IPS DF 19.7 (cell line): ENCODE data around the gene SYTL3.
"Not testable (repeated sequence)": the region's sequence is repeated elsewhere in the genome, so short reads cannot be mapped to it uniquely, and the experiment has no call there.

Experiments used
- DNase-seq: peaks from one replicate; pipeline ENCODE4 v3.0.0-alpha.2; 2013; ENCODE audit warnings: low read depth, low spot score

Gene SYTL3, protein sequence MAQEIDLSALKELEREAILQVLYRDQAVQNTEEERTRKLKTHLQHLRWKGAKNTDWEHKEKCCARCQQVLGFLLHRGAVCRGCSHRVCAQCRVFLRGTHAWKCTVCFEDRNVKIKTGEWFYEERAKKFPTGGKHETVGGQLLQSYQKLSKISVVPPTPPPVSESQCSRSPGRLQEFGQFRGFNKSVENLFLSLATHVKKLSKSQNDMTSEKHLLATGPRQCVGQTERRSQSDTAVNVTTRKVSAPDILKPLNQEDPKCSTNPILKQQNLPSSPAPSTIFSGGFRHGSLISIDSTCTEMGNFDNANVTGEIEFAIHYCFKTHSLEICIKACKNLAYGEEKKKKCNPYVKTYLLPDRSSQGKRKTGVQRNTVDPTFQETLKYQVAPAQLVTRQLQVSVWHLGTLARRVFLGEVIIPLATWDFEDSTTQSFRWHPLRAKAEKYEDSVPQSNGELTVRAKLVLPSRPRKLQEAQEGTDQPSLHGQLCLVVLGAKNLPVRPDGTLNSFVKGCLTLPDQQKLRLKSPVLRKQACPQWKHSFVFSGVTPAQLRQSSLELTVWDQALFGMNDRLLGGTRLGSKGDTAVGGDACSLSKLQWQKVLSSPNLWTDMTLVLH

GRCh38 chr6:158649289-158650143, at the start of gene SYTL3:
Gene SYTL3, plus strand, starts transcription at chr6:158650054. Its CDS starts 13,215 bp downstream, at chr6:158663269.
- no peak for DNase-seq

GRCh38 chr6:158603261-158604047, 46.4 kb upstream of the SYTL3 start:
- no peak for DNase-seq

GRCh38 chr6:158604048-158604406, 45.8 kb upstream of the SYTL3 start:
- no peak for DNase-seq

GRCh38 chr6:158605266-158605878, 44.5 kb upstream of the SYTL3 start:
- peak; percentile 72 for DNase-seq

GRCh38 chr6:158606011-158606410, 43.8 kb upstream of the SYTL3 start:
- DNase-seq: not testable (repeated sequence)

DNA sequence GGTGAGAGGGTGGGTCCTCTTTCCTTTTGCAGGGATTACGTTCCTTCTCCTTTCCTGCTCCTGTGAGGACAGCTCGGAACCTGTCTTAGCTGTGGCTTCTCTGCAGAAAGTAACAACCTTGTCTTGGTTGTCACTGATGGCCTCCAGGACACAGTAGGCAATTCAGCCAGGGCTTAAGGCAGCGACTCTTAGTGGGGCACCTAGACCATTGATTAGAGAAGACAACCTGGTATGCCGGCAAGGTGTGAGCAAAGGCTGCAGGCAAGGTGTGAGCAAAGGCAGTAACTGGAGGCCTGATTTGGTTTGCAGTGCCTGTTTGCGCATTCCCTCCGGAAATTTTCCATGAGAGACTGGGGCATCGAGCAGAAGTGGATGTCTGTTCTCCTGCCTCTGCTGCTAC, 42.9 kb upstream of the SYTL3 start:
- no peak for DNase-seq

GRCh38 chr6:158607411-158608170, 42.3 kb upstream of the SYTL3 start:
- DNase-seq: no peak

GRCh38 chr6:158608221-158608620, 41.6 kb upstream of the SYTL3 start:
- DNase-seq: no peak

DNA sequence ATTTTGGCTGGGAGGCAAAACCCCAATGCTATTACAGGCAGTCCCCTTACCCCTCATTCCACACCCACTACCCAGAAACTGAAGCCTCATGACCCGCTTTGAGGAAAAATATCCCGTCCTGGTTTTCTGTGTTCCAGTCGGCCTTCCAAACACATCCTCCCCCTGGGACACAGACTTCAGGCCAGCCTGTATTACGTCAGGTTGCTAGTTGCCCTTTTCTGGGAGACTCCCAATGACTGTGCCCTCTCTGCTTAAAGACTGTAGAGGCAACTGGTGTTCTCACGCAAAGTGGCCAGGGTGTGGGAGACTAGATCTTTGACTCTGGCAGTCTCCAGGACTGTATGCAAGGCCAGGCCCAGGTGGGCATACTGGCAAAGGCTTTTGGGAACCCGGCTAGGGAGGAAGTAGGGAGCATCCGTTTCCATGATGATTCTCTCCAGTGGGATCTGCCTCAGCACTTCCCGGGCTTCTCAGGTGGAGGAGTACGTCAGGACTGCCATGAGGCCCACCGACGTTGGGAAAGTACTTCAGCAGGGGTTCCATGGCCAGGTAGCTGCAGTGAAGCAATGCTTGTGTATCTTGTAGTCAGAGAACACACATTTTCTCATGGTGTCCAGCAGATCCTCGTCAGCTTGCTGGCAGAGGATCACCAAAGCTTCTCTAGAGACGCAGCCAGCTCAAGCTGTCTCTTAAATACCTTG, 40.2 kb upstream of the SYTL3 start:
- DNase-seq: no peak

GRCh38 chr6:158610319-158610968, 39.4 kb upstream of the SYTL3 start:
- no peak for DNase-seq

DNA sequence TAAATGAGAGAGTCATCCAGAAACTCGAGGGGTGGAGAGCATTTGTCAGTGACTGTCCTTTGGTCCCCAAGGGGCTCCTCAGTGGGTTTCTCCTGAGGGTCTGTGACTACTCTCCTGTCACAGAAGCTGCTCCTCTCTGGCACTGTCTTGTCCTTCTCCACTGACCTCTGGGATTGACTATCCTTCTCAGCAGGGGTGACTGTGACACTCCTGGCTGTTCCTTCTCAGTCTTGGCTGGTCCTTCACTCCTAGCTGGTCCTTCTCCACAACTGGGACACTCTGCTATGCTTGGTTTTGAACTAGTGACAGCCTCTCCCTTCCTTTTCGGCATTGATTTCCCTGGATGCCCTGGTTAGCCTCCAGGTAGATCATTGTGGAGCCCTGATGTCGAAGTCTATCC, 38.8 kb upstream of the SYTL3 start:
- no peak for DNase-seq

GRCh38 chr6:158611541-158612370, 38.1 kb upstream of the SYTL3 start:
- DNase-seq: peak; percentile 59

- not testable (repeated sequence) for DNase-seq
These were observed 35.2 kb upstream of the SYTL3 start for GRCh38 chr6:158614606-158615005.

- DNase-seq: not testable (repeated sequence)
These were observed 31.6 kb upstream of the SYTL3 start for GRCh38 chr6:158618289-158618688.

DNA sequence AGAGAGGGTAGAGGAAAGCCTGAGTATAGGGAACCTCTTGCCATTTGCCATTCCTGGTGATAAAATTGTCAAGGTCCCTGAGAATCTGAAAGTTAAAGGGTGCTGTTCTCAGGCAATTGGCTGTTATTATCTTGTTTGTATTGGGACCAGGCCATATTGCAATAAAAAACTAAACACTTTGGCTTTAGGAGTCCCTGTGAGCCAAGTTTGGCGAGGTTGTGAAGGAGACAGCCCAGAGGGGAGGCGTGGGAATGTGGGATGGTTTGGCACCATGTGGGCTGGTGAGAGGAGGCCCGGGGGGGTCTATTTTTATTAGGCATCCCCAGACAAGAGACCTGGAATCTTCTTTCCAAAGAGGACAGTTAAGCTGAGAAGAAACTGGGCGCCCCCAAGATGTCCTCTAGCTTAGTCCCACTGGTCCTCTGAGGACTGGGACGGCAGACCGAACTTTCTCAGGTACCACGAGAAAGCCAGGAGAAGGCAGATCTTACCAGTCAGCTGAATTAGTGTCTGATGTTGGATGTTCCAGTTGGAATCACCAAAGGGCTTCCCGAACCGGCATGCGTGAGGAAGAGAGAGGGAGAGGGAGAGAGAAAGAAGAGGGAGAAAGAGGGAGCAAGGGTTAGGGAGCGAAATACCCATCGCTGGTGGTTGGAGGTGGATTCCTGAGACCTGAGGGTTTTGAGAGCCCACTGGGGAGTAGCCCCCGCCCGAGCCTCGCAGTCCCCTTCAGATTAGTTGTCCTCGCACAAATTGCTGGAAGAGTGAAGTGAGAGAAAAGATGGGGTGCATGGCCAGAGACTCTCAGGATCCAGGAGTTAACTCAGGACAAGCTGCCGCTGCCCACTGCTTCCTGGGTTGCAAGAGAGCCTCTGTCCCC, 29.7 kb upstream of the SYTL3 start:
- no peak for DNase-seq

- DNase-seq: no peak
These were observed 28.7 kb upstream of the SYTL3 start for GRCh38 chr6:158620963-158621693.
